HUDEP-2 (cell line): ENCODE measurements around the gene KCNE3.
"Not testable (repeated sequence)": the region's sequence is repeated elsewhere in the genome, so short reads cannot be mapped to it uniquely, and the experiment has no call there.

Experiments
- DNase-seq, 76 experiments: peaks; one replicate each; lab custom pipeline; 2025; ENCODE audit not compliant: unreplicated experiment in 76 of 76; lab: John Stamatoyannopoulos, UW

The KCNE3 gene

DNA sequence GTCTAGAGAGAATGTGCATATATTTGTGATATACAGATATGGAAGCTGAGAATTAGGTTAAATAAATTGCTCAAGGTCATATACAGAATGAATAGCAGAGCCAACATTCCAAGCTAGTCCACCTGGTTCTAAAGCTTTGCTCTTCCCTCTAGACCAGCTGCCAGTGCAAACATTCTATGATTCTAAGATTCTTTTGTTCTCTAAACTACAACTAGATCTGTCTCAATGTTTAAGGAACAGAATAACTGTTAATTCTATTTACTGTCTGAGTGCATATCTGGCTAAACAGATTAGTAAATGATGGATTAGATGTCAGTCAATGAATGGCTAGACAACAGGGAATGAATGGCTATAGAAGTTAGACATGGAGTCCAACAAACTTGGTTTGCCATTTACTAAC, 19.6 kb downstream of the KCNE3 start:
- DNase-seq: no peak

DNA sequence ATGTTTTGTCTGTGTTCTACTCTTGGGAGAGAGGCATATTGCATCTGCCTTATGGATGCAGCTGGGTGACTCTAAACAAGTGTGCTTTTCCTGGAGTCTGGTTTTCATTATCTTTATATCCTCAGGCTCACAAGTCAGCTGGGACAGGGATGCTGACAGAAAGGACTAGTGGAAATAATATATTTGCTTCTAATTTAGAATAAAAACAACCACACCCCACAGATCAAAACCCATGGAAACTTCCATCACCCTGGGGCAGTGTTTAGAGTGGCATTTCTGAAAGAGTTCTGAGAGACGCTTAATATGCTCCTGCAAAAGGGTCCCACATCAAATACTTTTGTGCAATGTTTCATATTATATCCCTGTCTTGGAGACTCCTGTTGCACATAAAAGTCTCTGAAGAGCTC, 20.8 kb downstream of the KCNE3 start:
- DNase-seq: no peak

DNA sequence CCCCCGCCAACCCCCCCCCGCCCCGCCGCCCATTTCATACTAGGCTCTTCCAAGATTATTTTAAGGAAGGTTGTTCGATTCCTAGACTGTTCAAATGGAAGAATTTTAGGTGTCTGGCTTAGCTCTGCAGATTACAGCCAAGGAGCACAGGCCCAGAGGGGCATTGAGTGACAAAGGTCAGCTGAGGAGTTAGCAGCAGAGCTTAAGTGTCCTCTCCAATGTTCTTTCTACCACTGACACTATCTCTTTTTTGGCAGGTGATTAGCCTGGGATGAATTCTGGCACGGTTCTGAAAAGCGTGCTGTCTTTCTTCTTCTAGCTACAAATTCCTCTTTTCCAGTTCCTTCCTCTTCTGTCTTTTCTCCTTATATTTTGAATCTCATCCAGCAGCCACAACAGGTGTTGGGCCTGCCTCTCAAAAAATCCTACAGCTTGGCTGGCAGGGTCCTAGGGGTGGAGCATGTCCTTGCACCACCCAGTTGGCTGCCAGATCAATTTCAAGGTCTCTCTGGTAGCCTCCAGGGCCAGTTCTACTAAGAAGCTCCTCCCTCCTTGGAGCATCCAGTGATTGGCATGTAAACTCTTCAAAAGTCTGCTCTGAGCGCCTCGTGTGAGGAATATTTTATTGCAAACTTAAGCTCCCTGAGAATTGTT, 23.0 kb downstream of the KCNE3 start:
- DNase-seq: no peak

DNA sequence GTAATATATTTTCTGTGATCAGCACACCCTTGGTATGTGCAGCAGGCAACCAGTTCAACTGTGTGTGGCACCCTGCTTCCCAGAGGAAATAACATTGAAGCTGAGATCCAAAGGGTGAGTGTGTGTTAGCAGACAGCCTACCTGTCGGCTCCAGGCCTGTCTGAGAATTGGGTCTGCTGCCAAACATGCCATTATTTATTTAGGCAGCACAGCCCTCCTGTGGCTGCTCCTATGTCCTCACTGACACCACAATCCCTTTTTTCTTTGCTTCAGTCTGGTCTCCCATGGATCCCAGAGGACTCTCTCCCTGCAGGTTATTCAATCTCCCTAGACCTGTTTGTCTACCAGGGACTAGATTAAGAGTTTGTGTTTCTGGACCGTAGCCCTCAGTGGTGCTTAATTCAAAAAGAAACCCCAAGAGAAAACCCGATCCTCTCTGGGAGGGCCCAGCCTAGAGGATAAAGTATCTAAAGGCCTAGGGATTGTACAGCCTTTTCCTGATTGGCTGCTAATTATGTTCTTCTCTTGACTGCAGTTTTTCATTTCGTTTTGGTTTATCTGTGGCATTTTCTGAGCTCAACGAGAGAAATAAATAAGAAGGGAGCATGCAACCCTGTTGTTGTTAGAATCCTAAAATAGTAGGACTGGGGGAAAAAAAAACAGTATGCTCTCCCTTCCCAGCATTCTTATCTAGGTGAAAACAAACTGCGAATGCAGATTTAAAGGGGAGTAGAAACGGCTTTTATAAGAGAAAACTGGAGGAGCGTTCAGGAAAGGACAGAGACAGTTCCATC, 24.1 kb downstream of the KCNE3 start:
- peak in 1 of 76 experiments; percentile 10 for DNase-seq

DNA sequence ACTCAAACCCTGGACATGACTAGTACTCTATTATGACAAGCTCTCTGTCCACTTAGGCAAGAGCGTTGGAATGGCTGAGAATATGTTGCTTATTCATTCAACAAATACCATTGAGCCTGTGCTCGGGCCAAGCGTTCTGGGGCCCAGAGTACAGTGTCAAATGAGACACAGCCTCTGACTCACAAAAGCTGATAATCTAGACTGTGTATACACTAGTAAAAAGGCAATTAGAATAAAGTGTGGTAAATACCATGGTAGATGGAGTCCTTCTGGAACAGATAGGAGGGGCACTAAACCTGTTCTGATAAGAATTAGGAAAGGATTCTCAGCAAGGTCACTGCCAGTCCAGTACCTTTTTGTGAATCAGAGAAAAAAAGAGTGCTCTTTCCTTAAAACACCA, 24.7 kb downstream of the KCNE3 start:
- DNase-seq: no peak

DNA sequence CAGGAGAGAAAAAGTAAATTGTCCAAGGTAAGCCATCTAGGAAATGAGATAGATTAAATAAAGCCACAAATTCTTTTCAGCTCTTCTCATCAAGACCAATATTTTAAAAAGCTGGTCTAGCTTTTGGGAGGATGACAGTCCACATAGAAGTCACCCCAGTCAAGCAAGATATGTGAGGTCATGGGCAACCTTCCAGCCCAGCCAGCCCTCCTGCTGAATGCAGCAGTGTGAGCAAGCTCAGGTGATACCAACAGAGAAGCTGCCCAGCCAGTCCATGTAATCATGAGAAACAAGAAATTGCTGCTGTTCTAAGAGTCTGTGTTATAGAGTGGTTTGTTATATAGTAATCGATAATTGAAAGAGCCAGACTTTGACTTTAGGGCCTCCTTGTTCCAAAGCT, 28.7 kb downstream of the KCNE3 start:
- DNase-seq: peak in 18 of 76 experiments; percentile 9 to 50 (median 24)

DNA sequence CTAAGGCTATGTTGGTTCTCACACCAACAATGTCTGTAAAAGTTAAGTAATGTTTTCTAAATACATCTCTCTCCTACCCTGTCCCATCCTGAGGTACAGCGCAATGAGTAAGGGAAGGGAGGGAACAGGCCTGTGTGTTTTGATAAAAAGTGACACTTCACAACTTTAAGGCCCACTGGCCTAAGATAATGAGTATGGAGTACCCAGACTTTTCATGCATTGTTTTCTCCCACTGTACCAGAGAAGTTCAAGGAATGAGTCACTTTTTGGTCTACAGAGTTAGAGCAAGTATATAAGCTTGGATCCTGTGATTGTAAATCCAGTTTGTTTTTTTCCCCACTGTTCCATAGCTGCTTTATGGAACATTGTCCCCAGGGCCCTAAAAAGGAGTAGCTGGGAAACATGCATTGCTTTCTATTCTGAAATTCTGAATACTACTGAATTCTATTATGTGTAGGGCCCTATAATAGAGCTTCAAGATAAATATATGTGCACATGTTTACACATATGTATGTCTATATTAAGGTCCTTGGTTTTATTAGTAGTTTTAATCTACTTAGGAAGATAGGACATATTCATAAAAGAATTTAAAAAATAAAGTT, 29.8 kb downstream of the KCNE3 start:
- DNase-seq: peak in 23 of 76 experiments; percentile 10 to 74 (median 36)

DNA sequence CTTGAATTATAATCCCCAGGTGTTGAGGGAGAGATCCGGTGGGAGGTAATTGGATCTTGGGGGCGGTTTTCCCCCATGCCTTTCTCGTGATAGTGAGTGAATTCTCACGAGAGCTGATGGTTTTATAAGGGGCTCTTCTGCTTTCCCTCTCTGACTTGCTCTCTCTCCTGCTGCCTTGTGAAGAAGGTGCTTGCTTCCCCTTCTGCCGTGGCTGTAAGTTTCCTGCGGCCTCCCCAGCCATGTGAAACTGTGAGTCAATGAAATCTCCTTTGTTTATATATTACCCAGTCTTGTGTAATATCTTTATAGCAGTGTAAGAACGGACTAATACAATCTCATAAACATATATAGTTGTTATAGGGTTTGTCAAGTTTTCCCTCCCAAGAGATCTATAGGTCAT, 32.8 kb downstream of the KCNE3 start:
- DNase-seq: no peak

DNA sequence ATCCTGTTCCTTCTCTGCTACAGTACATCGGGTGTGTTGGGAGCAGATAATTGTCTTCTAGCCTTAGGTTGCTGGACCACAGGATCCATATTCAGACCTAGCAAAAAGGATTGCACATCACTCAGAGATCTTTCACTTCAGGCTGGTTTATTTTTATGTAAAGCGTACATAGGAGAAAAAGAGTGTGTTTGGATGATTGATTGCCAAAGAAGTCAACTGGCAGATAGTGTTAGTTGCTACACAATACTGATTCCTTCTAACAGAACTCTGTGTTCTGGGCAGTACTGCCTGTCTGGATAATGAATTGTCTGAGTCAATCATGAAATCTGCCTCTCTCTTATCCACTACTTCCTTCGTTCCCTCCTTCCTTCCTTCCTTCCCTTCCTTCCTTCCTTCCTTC, 38.1 kb downstream of the KCNE3 start:
- DNase-seq: no peak

DNA sequence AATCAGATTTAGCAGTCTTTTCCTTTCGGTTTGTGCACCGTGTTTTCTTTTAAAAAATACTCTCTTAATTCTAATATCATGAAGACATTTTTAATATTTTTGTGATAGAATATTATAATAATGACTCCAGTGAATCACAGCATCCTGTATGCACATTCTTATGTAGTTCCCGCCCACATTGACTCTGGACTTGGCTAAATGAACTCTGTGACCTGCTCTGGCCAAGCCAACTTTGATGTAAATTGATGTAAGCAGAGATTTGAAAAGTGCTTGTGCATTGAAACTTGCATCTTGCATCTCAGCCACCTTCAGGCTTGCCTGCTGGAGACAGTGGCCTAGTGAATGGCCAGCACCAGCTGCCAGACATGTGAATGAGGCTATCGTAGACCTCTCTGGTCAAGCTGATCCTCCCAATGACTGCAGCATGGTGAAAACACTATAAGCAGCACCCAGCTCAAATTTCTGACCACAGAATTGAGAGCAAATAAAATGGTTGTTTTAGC, 39.9 kb downstream of the KCNE3 start:
- DNase-seq: no peak

DNA sequence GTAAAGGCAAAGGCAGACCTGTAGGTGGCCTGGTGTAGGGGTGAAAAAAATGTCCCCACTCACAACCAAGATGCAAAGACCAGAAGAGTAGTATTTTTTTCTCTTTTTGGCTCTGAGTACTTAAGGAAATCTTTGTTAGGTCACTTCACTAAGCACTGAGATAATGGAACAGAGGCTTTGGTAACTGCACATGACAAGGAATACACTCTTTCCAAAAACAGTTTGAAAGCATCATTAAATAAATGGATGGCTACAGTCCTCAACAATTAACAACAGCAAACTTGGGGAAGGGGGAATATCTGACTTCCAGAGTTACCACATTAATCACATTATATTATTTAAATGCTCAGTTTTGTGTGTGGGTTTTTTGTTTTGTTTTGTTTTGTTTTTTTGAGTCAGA, 42.2 kb downstream of the KCNE3 start:
- no peak for DNase-seq

DNA sequence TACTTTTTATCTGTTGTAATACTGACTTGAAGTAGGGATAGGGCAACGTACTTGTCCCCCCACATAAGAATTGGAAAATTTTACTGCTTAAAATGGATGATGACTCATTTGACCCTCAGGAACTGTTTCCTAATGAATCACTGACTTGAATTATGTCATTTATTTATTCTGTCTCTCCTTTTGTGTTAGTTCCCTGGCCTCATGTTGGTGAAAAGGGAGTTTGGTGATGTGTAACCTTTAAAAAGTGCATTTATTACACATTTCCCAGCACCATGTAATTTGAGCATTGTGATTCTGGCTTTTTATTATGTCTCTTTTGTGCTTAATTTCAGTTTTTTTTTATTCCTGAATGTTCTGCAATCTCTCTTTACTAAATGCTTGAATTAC, 48.8 kb downstream of the KCNE3 start:
- no peak for DNase-seq

DNA sequence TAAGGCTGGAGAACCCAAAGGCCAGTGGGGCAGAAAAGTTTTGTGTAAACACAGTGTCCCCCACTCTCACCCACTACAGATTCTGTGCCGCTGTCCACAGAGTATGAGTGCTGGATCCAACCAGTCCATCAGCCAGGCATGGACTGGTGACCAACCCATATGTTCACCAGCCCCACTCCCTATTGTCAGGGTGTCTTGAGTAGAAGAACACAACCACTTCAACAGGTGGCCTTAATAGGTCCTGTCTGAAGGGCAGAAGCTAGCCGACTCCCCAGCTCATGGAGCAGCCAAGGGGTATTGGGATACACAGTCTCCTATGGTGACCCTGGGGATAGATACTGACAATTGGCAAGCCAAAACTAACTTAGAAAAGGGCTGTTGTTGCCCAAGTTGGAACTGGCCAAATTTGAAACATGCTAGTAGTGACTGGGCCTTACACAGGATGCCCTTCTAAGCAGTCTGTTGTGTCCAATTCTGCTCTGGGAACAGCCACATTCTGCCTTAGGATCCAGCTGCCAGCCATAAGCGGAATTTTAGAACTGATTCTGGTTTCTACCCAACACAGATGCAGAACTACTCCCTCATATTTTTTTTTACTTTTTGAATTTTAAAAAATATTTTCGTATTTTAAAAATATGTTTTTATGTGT, 49.4 kb downstream of the KCNE3 start:
- DNase-seq: no peak

DNA sequence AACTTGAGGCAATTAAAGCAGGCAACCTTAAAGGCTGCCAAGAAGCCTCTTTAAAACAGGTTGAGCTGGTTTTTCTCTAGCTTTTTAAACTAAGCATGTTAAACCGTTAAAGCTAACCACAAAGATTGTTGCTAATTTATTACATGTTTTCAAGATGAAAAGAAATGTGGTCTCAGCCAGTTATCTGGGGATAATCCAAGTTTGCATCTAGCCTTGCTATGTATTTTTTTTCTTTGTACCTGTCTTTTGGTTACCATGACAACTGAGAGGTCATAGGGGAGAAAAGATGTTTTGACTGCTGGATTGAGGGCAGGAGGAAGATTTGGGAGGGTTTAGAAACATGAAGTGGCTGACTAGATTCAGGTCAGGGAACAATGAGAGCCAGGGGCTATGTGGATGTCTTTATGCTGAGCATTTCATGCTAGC, 50.0 kb downstream of the KCNE3 start:
- DNase-seq: no peak

DNA sequence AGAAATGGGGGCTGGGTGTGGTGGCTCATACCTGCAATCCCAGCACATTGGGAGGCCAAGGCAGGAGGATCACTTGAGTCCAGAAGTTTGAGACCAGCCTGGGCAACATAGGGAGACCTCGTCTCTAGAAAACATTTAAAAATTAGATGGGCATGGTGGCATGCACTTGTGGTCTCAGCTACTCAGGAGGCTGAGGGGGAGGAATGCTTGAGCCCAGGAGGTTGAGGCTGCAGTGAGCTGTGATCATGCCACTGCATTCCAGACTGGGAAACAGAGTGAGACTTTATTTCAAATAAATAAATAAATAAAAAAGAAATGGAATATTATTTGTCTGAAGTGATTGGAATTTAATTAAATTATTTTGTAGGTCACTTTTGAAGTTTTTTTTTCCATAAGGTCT, 50.4 kb downstream of the KCNE3 start:
- DNase-seq: not testable (repeated sequence)

DNA sequence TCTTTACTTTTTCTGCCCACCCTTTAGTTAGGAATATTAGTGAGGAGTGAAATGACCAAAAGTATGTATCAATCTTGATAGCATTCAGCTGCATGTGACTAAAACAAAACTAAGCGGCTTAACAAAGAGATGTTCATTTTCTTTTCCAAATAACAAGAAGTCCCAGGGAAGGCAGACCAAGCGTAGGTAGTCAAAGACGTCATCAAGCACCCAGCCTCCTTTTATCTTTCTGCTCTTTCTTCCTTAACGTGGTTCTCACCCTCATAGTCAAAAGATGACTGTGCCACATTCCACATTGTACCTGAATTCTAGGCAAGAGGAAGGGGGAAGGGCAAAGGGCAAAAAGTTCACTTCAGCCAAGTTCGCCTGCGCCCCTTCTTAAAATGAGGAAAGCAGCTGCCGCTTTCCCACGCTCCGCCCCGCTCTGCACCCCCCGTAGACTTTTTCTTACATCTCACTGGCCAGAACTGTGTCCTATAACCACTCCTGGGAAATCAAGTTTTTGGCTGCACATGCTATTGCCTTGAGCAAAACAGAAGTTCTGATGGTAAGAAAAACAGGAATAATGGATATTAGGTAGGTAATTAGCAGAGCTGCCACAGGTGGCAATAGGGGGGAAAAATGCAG, 54.5 kb downstream of the KCNE3 start:
- no peak for DNase-seq

DNA sequence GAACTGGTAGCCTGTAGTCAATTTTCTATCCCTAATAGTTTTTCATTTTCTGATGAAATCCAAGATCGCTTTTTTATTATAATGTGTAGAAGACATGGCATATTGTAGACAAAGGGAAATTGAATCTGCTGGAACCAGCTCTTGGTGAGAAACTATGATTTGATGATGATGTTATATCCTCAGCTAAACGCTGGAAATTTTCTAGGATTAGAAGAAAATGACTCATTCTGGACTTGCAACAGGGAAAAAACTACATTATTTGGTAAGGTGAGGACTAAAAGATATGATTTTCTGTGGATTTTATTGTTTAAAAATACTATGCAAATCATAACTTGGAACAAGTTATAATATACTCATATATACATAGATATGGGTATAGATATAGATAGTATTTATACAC, 55.0 kb downstream of the KCNE3 start:
- DNase-seq: no peak

DNA sequence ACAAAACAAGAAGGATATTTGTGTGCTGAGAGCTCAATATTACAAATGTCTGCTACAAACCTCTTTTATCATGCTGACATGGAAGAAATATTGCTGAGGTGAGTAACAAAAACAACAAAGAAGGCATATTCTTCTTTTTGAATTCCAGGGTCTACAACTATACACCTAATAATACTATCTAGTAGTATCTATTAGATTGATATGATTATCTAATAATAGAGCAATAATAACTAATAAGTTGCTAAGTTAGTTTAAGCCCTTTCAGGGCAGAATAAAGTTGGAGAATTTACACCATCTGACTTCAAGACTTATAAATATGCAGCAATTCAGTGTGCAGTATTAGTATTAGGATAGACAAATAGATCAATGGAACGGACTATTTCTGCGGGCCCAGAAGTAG, 57.7 kb downstream of the KCNE3 start:
- DNase-seq: no peak
